Middle frontal gyrus (tissue), 1 donor: ENCODE data around the gene OR4D6.
"Not testable (repeated sequence)": the region's sequence is repeated elsewhere in the genome, so short reads cannot be mapped to it uniquely, and the experiment has no call there.

Source experiments
- DNase-seq: peaks from one replicate; pipeline ENCODE4 v3.0.0-alpha.2; 2015; ENCODE audit warnings: low spot score; ENCODE audit errors: extremely low spot score

OR4D6 gene

GRCh38 chr11:59456661-59457060 is at the start of gene OR4D6:
OR4D6 (plus strand) TSS chr11:59456961; CDS start chr11:59456961, 0 bp downstream.
- DNase-seq = no peak

- no peak for DNase-seq
Observed at GRCh38 chr11:59413646-59414045, 43.1 kb upstream of the OR4D6 start.

GRCh38 chr11:59415111-59415510 is 41.6 kb upstream of the OR4D6 start:
- no peak for DNase-seq

GRCh38 chr11:59416613-59417012 is 40.1 kb upstream of the OR4D6 start:
- DNase-seq = peak; percentile 17

GRCh38 chr11:59417023-59417422 is 39.7 kb upstream of the OR4D6 start:
- DNase-seq = no peak

GRCh38 chr11:59418156-59418555 is 38.6 kb upstream of the OR4D6 start:
- DNase-seq = peak; percentile 46

GRCh38 chr11:59423835-59424234 is 32.9 kb upstream of the OR4D6 start:
- DNase-seq = no peak

DNA sequence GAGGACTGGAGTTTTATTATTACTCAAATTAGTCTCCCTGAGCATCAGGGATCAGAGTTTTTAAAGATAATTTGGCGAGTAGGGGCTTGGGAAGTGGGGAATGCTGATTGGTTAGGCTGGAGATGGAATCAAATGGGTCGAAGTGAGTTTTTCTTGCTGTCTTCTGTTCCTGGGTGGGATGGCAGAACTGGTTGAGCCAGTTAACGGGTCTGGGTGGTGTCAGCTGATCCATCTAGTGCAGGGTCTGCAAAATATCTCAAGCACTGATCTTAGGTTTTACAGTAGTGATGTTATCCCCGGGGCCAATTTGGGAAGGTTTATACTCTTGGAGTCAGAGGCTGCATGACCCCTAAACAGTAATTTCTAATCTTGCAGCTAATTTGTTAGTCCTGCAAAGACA is 31.6 kb upstream of the OR4D6 start:
- DNase-seq = no peak

- DNase-seq = no peak
Observed at GRCh38 chr11:59426361-59427067, 30.2 kb upstream of the OR4D6 start, which contains the start of gene OR5A2. OR5A2 (minus strand) TSS chr11:59426413; CDS start chr11:59422953, 3,460 bp downstream.

DNA sequence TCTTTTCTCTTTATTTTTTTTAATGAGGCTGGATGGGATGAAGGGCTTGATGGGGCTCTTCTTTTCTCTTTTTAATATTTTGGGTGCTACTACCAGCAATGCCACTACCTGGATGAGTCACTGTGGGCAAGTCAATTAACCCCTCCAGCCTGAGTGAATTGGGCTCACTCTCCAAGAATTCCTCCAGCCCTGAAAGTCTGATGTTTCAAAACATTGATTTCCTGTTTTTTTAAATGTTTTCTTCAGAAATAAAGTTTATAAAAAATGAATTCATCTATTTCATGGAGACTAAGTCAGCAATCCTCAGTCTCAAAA is 29.7 kb upstream of the OR4D6 start:
- no peak for DNase-seq

DNA sequence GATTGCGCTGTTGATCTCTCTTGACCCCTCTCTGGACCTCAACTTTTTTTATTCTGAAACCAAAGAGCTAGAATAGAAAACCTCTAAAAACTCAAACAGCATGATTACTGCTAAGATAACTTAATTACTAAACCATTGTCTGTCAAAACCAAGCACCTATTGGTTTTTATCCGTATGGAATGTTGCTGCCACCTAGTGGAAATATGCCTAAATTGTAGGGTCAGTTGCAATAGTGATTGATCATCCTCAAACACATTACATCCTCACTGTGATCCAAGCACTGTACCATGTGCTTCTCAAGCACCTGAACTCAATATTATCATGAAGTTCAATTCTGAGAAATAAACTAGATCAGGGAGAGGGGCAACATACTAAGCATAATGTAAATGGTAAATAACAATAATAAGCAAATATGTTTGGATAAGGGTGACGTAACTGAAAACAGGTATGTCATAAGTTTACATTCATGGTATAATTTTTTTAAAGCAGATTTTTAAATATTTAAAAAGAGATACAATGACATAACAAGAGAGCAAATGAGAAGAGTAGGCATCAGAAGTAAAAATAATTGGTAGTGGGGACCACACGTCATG is 26.7 kb upstream of the OR4D6 start:
- no peak for DNase-seq

DNA sequence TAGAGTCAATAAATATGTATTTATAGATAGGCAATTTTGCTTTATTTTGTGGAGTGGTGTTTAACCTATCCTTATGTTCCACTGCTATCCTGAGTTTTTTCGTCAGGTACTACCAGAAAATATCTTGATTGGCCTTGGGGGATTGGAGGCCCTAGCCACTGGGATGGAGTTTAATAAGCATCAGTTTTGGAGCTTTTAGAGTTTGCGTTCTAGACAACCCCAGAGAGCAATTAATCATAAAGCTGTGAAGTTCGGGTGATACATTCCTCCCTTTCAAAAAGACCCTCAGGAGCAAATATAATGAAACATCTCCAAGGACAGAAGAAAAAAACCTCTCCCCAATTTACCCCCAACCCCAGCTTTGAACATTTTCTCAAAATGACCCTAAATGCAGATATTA is 20.6 kb upstream of the OR4D6 start, which contains the start of gene OR5A1:
Gene OR5A1, plus strand, starts transcription at position 301 of the 400 bp plus-strand sequence. CDS start 6,700 bp downstream, outside the sequence.
- DNase-seq = no peak

DNA sequence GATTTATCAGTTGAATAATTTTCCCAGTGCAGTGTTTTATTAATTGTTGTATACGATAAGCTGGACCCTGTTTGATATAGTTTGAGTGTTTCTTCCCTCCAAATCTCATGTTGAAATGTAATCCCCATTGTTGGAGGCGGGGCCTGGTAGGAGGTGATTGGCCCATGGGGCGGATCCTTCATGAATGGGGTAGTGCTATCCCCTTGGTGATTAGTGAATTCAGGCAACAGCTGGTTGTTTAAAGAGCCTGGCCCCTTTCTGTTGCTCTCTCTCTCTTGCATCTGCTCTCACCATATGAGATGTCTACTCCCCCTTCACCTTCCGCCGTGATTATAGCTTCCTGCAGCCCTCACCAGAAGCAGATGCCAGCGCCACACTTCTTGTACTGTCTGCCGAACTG is 19.0 kb upstream of the OR4D6 start:
- DNase-seq = no peak

DNA sequence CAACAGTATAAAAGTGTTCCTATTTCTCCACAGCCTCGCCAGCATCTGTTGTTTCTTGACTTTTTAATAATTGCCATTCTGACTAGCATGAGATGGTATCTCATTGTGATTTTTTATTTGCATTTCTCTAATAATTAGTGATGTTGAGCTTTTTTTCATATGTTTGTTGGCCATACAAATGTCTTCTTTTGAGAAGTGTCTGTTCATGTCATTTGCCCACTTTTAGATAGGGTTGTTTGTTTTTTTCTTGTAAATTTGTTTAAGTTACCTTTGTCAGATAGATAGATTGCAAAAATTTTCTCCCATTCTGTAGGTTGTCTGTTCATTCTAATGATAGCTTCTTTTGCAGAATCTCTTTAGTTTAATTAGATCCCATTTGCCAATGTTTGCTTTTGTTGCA is 11.1 kb upstream of the OR4D6 start:
- DNase-seq = not testable (repeated sequence)

DNA sequence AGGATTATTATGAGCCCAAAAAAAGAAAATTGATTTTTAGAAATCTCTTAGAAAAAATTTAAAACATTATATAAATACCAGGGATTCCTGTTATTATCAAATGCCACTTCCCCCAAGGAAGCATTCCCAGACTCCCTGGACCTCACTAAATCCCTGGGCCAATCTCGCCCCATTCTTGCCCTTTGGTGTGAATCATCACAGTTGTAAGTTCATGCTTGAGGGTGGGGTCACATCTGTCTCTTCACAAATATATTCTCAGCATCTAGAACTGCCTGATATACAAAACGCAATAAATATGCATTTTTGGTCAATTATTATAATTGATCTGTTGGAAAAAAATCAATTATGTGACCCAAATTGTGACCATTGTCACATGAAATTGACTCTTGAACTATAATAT is 8.3 kb upstream of the OR4D6 start:
- DNase-seq = no peak

DNA sequence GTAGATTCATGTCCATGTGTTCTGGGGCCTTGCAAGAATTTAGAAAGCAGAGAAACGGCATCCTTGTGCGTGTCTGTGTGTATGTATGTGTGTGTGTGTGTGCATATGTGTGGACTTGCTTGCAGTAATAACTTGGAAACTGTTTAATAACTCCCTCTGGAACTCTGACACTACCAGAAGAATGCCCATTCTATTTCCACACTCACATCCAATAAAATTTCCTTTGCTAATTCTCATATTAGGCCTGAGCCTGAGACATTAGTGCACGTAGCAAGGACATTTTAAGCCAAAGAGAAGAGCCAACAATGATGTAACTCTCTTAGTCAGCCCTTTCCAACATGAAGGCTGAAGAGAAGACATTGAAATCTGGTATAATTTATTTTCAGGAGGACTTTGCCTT is 3.2 kb downstream of the OR4D6 start:
- DNase-seq = no peak

DNA sequence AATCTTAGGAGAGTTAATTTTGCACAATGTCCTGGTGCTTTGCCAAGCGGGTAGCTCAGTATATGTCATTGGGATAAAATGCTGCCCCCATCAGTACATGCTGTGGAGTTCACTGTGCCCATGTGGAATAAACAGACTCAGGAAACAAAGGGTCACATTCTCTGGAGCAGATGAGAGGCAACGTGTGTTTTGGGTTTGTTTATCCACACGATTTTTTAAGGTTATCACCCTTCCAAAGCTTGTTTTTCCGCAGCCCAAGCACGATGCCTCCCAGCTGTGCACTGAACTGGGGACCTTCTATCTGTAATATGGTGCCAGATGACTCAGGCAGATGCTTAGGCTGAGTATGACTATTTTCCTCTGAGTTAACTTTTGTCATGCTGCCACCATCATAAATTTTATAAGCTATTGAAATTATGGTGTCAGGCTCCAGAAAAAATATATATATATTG is 6.5 kb downstream of the OR4D6 start:
- DNase-seq = no peak

DNA sequence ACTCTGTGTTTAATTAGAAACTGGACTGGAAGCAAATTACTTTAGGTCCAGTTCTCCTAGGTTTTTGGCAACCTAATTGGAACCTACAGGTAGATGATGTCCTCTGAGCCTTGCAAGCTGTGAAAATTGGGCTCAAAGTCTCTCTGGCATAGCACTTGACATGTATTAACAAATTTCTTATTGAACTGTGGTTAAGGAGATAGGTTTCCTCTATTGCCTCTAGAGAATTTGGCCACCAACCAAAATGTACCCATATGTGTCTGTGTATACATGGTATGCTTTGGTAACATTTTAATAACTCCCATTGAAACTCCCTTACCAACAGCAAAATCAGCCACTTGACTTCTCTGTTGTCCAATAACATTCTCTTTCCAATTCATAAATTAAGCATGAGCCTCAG is 16.3 kb downstream of the OR4D6 start, which contains the start of gene OR4D10:
Gene OR4D10, plus strand, starts transcription at position 301 of the 400 bp plus-strand sequence. CDS start 4,115 bp downstream, outside the sequence.
- DNase-seq = no peak

- DNase-seq = no peak
Observed at GRCh38 chr11:59475176-59475575, 18.4 kb downstream of the OR4D6 start.

- DNase-seq = no peak
Observed at GRCh38 chr11:59479906-59480305, 23.1 kb downstream of the OR4D6 start.

DNA sequence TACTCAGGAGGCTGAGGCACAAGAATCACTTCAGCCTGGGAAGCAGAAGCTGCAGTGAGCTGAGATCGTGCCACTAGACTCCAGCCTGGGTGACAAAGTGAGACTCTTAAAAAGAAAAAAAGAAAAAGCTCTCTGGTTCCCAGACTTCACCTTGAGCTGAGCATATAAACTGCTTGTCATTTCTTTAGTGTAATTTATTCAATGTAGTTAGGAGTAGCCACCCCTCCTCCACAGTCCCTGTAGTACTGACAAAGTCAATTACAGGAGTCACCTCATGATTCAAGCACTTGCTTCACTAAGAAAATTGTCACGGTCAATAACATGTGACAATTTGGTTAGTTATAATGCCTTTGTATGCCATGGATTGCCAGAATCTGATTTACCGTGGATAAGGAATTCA is 23.6 kb downstream of the OR4D6 start:
- DNase-seq = no peak

DNA sequence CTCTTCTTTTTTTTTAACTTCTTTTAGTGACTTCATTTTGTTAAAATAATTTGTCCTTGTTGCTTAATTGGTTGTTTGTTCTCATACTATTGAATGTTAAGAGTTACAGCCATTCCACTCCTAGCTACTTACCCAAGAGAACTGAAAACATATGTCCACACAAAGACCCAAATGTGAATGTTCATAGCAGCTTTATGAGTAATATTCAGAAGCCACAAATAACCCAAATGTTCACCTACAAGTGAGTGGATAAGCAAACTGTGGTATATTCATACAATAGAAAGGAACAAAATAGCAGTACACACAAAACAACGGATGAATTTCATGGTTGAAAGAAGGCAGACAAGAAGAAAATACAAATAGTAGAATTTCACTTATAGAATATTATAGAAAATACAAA is 45.2 kb downstream of the OR4D6 start:
- DNase-seq = no peak

DNA sequence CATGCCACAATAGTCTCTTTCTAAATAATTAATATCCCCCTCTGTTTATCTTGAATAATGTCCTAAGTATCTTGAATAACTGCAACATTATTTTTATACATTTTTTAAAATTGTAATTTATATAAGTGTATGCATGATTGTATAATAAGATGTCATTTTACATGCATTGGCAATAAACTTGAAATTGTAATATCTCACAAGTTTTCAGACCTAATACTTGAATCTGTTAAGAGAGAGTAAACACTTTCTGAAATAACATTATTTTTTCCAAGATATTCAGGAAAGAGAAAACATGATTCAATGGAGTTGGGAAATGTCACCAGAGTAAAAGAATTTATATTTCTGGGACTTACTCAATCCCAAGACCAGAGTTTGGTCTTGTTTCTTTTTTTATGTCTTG is 46.5 kb downstream of the OR4D6 start, which contains the start of gene OR4D11:
Gene OR4D11, plus strand, starts transcription at position 301 of the 400 bp plus-strand sequence. Its CDS starts 0 bp downstream, at position 301.
- DNase-seq = no peak
